Pons (tissue), 1 donor: ENCODE results near the gene TP53BP2.
A peak's percentile ranks its signal among the peaks of the same experiment; 100 is the strongest.
"Not testable (repeated sequence)": the region's sequence is repeated elsewhere in the genome, so short reads cannot be mapped to it uniquely, and the experiment has no call there.

ENCODE experiments used
- DNase-seq: peaks from one replicate; pipeline ENCODE4 v3.0.0-alpha.2; 2016; ENCODE audit warnings: low spot score

TP53BP2 gene

DNA sequence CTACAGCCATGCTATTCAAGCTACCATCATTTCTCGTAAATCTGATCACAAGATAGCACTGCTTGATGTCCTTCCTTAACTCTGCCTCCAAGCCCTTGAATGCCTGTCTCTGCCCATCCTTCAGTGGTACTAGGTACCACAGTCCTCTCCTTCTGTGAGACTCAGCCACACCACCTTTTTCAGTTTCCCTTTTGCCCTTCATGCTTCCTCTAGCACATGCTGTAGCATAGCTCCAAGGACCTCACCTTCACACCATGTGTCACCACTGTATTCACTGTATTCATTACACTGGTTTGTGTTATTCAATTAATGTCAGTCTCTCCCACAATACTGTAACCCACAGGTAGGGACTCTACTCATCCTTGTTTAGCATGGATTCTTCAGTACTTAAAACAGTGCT lies 8.0 kb upstream of the TP53BP2 start:
- no peak for DNase-seq

DNA sequence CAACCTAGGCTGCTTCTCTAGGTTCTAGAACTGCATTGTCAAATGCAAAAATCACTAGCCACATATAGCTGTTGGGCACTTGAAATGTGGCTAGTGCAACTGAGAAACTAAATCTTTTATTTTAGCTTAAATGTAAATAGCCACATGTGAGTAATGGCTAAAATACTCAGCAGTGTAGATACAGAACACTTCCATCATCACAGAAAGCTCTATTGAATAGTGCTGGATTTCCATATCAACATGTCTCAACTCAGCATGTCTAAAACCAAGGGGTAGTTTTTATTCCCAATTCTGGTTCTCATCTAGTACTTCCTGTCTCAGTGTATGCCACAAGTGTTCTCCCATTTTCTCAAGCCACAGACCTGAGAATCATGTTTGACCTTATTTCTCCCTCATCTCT lies 7.5 kb upstream of the TP53BP2 start:
- no peak for DNase-seq

DNA sequence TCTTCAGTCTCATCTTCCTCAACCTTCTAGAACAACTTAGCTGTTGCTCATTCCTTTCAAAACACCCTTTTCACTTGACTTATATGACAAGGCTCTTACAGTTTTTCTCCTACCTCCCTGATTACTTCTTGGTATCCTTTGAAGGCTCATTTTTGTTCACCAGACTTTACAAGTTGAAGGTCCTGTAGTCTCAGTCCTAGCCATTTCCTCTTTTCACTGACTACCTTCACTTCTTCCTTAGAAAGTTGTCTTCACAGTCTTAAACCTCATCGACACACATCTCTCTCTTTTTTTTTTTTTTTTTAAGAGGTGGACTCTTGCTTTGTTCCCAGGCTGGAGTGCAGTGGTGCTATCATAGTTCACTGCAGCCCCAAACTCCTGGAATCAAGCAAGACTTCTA lies 6.6 kb upstream of the TP53BP2 start:
- no peak for DNase-seq

DNA sequence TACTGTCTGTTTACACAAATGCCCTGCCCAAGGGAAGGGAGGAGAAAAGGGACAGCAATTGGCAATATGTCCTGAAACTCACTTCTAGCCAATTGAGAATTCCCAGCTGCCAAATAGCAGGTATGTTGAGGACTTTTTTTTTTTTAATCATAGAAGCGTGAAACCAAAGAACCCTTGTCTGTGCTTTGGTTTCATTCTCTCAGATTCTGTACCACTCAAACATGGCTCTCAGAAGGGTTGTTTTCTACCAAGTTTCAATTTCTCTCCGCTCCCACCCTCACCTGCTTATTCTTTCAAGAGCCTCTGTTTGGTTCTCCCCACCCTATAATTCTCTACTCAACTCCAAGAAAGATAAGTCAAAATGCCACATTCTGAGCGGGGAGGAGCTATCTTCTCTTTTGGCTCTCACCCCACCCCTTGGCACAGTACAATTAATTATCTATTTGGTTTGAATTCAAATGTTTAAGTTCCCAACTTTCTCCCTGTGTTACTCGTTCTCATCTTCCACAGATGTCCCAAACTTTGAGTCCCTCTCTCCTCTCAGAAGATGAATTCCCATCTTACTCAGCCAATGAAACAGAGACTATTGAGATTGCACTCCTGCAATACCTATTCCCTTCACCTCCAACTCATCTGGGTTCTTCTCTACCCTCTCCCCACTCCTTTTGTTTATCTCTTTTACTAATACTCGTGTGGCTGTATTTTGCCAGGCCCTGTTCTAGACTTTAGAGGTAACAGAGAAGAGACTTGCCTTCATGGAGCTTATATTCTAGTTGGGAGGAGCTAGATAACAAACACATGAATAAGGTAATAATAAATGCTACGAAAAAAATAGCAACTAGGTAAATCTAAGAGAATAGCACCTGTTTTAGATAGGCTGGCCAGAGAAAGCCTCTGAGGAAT lies 3.9 kb upstream of the TP53BP2 start:
- DNase-seq, result no peak

DNA sequence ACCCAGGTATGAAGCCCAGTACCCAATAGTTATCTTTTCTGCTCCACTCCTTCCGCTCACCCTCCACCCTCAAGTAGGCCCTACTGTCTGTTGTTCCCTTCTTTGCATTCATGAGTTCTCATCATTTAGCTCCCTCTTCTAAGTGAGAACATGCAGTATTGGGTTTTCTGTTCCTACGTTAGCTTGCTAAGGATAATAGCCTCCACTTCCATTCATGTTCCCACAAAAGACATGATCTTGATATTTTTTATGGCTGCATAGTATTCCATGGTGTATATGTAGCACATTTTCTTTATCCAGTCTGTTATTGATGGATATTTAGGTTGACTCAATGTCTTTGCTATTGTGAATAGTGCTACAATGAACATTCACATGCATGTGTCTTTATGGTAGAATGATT lies 2.8 kb upstream of the TP53BP2 start:
- no peak for DNase-seq

DNA sequence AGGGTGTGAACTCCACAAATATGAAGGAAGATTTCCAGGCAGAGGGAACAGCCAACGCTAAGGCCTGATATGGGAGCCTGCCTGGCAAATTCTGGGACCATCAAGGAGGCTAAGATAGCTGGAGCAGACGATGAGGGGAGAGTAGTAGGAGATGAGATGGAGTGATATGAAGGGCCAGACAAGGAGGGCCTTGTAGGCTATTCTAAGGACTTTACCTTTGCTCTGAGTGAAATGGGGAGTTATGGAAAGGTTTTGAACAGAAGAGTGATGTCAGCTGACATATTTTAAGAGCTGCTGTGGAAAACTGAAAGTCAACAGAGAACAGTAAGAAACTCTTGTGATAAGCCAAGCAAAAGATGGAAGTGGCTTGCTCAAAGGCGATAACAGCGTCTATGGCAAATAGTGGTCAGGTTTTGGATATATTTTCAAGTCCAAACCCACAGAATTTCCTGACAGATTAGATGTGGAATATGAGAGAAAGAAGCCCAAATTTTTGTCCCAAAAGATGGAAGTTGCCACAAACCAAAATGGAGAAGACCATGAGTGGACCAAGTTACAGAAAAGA lies 2.1 kb upstream of the TP53BP2 start:
- no peak for DNase-seq

DNA sequence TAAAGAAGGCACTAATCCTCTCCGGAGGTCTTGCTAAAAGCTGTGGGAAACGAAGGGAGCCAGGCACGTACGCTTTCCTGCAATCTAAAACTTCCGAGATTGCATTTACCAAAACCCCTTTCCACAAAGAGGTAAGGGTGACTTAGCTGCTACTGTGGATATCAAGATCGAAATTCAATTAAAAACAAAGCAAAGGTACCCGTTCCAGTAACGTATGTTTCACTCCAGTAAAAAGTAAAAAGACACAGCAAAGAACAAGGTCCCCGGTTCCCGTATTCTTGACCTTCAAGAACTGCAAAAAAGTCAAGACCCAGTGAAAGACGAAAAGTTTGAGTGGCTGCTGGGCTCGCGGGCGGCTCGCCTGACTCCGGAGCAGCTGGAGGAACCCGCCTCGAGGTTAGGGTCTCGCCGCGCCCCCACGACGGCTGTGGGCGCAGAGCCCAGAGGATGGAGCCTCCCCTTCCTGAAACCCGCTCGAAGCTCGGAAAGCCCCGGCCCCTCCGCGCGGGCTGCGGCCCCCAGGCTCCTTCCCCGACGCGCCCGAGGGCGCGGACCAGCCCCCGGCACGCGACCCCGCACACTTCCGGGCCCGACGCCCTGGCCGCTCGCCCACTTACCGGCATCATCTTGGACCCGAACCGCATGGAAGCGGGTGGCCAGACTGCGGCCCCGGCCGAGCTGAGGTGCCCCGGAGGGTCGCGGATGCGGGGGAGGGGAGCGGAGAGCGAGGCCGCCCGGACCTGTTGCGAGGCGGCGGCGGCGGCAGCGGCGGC lies 524 bp downstream of the TP53BP2 start:
- DNase-seq, result peak; percentile 52

- DNase-seq, result no peak
These were observed 1.0 kb downstream of the TP53BP2 start for GRCh38 chr1:223844787-223845036.

DNA sequence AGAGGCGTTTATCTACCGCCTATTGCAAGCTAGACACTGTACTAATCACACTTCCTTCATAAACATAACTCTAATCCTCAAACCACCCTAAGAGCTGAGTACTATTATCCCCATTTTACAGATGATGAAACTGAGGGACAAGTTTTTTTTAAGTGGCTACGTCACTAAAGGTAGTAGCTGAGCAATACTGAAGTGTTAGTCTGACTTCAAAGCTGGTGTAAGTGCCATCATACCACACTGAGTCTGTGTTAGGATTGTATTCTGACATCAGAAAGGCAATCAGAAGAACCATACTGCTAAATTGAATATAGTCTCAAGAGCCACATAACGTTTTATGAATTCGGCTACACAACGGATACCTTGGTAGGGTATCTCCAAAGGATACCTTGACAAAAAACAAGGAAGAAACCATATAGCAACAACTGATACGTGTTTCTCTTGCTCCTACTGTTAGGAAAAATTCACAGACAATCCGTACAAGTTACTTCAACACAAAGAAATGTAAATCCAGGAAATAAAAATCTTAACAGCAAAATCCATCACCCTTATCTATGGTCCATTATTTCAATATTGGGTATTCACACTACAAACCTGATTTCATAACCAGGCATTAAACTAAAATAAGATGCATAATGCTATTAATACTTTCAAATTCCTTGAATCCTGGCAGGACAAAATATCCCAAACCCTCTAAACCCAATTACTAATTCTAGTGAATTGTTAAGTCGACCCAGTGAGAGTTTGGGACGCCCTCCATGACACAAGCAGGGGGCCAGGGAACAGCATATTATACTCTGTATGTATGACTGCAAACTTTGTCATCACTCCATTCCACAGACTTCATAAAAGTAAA lies 1.6 kb downstream of the TP53BP2 start:
- DNase-seq, result no peak

DNA sequence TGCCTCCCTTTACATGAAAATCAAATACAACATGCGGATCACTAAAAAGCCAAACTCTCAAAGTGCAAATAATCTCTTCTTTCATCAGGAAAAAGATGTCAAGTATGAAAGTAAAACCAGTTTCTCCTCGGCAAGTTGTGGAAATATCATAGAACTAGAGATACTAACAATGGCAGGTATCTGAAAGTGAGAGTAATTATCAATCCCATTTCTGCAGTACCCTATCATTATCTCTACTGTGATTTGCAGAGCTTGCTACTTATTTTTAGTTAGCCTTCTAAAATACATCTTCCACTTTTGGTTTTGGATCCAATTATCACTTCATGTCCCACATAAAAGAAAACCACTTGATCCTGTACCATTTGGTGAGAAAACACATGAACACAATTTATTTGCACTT lies 3.0 kb downstream of the TP53BP2 start:
- DNase-seq, result no peak

GRCh38 chr1:223841977-223842623 lies 3.6 kb downstream of the TP53BP2 start:
- not testable (repeated sequence) for DNase-seq

GRCh38 chr1:223840254-223840653 lies 5.5 kb downstream of the TP53BP2 start:
- DNase-seq, result no peak

DNA sequence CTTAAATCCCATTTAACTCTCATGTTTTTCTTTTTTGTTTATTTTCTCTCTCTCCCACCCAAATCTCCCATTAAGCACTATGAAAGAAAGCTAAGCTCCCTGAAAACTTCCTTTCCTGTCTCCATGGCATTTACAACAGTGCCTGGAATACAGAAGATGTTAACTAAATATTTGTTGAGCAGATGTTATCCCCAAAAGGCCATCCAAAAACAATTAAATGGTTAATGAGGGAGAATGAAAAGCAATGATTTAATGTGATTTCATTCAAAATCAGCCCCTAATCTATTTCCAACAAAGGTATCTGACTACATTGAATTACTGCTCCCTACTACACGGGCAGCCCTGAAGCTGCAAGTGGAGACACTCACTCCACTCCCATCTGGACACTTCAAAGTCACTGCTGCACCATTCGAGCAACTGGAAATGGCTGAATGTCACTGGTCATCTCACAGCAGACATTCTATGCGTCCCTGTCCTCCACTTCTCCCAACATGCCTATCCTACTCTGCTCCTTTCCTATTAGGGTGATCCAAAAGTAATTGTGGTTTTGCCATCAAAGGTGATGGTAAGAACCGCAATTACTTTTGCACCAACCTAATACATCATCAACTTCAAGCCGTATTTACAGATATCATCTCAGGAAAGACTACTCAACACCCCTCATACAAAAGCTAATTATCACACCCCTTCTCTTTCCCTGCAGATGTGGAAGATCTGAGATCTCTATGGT lies 7.5 kb downstream of the TP53BP2 start:
- no peak for DNase-seq

DNA sequence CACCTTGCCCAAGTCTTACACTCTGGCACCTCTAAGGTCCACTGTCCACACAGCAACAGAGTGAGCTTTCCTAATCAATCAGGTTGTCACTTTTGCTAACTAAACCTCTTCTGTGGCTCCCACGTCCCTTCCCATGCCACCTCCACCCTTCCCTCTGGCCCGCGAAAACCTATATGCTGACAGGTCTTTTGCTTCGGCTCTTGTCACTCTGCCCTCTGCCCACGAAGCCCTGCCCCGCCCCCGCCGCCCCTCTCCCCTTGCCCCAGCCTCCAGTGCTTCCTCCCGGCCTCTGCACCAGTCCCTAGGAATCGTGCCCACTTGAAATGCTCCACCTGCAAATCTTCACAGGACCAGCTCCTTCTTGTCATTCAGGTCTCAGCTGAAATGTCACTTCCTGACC lies 8.1 kb downstream of the TP53BP2 start:
- no peak for DNase-seq

DNA sequence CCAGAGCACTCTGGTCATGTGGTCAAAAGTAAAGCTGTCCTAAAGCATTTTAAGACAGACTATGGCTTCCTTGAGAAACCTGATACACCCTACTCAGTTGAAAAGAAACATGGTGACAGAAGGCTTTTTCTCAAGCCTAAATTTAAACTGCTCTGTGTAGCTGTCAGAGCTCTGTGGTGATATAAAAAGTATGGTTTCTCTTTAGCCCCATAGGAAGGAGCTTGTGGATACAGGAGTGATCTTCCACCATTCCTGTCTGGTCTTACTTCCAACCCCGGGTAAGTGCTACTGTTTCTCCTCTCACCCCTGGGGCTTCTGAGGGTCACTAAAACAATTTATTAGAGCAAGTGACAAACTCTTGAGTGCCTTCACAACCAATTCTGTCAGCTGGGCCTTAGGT lies 8.5 kb downstream of the TP53BP2 start:
- DNase-seq, result no peak

DNA sequence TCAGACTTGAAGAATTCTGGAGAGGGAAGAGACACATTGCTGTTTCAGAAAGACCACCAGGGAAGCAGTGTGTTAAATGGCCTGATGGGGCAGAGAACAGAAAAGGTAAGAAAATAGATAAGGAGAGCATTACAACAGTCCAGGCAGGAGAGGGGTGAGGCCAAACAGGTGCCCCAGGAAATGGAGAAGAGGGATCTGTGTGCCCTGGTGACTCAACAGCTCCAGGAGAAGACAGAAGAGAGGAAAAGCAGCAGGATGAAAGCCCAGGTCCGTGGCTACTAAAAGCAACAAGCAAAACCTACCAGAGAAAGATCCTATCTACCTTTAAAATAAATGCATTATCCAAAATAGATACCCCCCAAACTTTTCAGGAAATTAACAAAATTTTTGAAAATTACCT lies 9.2 kb downstream of the TP53BP2 start:
- DNase-seq, result no peak

DNA sequence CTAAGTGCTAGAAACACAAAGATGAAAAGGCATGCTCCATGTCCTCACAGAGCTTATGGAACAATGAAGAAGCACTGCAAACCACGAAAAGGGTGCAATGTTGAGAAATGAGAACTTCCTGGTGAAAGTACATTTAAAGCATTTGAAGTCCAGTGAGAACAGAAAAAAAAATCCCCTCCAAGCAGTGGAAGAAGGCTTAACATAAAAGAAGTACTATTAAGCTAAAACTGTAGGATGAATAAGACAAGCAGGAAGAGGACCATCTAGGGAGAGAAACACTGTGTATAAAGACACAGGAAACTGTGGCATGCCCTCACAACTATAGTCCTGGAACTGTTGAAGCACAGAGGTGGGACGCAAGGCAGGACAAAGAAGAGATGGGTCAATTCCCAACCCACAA lies 10.0 kb downstream of the TP53BP2 start:
- no peak for DNase-seq

GRCh38 chr1:223834660-223835263 lies 11.0 kb downstream of the TP53BP2 start:
- DNase-seq, result no peak

- DNase-seq, result no peak
These were observed 11.8 kb downstream of the TP53BP2 start for GRCh38 chr1:223833948-223834347.

- DNase-seq, result no peak
These were observed 13.2 kb downstream of the TP53BP2 start for GRCh38 chr1:223832637-223832943.
